A549 treated with ZK216348 at 1 μM for 4 hours (cell line): ENCODE data around the gene SIGLEC6. TPM values are rescaled to one million over a fixed set of nuclear protein-coding genes. Genes with fewer than 3 reads are reported as not detected.

Experiments
- total RNA-seq: library from RNA; stranded (reverse); fragments of 200-300 nt; extraction: Qiagen RNA extraction; gene quantifications from 5 replicates; pipeline ENCODE4 v1.2.3, GENCODE V29; 2022; ENCODE audit warnings: low read depth

The SIGLEC6 gene
- total RNA-seq: not detected in 5 replicates

GRCh38 chr19:51531349-51532315 lies at the start of gene SIGLEC6:
SIGLEC6 (minus strand) TSS chr19:51531670; CDS start chr19:51531648, 22 bp downstream.

GRCh38 chr19:51570962-51571575 lies 39.6 kb upstream of the SIGLEC6 start, which contains the start of gene ZNF175:
ZNF175 (plus strand) TSS chr19:51571283; CDS start chr19:51573330, 2,047 bp downstream.

GRCh38 chr19:51501594-51502263 lies 29.7 kb downstream of the SIGLEC6 start, which contains the start of gene SIGLEC12:
SIGLEC12 (minus strand) TSS chr19:51501800; CDS start chr19:51501733, 67 bp downstream.

GRCh38 chr19:51478381-51479234 lies 52.9 kb downstream of the SIGLEC6 start, which contains the start of gene CEACAM18:
CEACAM18 (plus strand) TSS chr19:51478539.

Other genes with a start within 250 kb of the SIGLEC6 start
- gene IGLON5, start 220.0 kb downstream of the SIGLEC6 start, total RNA-seq: 0.05 to 0.12 TPM in 2 of 5 replicates, not detected in the others
- gene VSIG10L, start 189.5 kb downstream of the SIGLEC6 start, total RNA-seq: 8.5 to 14.0 TPM (median 13.5 TPM) in 5 replicates
- 227 to 248 TPM (median 235 TPM) in 5 replicates for gene ETFB, start 165.3 kb downstream of the SIGLEC6 start, total RNA-seq
- gene CLDND2, start 162.7 kb downstream of the SIGLEC6 start, total RNA-seq: 6.6 to 12.6 TPM (median 10.5 TPM) in 5 replicates
- gene NKG7, start 159.0 kb downstream of the SIGLEC6 start, total RNA-seq: not detected in 5 replicates
- gene LIM2, start 143.7 kb downstream of the SIGLEC6 start, total RNA-seq: not detected in 5 replicates
- gene C19orf84, start 141.1 kb downstream of the SIGLEC6 start, total RNA-seq: not detected in 5 replicates
- not detected in 5 replicates for gene SIGLEC10, start 114.0 kb downstream of the SIGLEC6 start, total RNA-seq
- not detected in 5 replicates for gene SIGLEC8, start 73.2 kb downstream of the SIGLEC6 start, total RNA-seq
- gene CEACAM18, start 53.1 kb downstream of the SIGLEC6 start, total RNA-seq: not detected in 5 replicates
- not detected in 5 replicates for gene SIGLEC12, start 29.9 kb downstream of the SIGLEC6 start, total RNA-seq
- gene ZNF175, start 39.6 kb upstream of the SIGLEC6 start, total RNA-seq: 2.6 to 5.5 TPM (median 4.4 TPM) in 5 replicates
- not detected in 5 replicates for gene SIGLEC5, start 98.7 kb upstream of the SIGLEC6 start, total RNA-seq
- gene SIGLEC14, start 115.2 kb upstream of the SIGLEC6 start, total RNA-seq: 0.12 TPM in 1 of 5 replicates, not detected in the others
- 7.6 to 19.2 TPM (median 13.6 TPM) in 5 replicates for gene SPACA6, start 161.7 kb upstream of the SIGLEC6 start, total RNA-seq
- gene HAS1, start 192.3 kb upstream of the SIGLEC6 start, total RNA-seq: not detected in 5 replicates
- 0.08 to 0.14 TPM (median 0.08 TPM) in 3 of 5 replicates, not detected in the others for gene FPR1, start 220.2 kb upstream of the SIGLEC6 start, total RNA-seq
- gene FPR2, start 229.5 kb upstream of the SIGLEC6 start, total RNA-seq: not detected in 5 replicates